T-cell (primary cell): Measurements from ENCODE around the gene POLA1. TPM values are rescaled to one million over a fixed set of nuclear protein-coding genes. Genes with fewer than 3 reads are reported as not detected.

Experiments
- ATAC-seq, 4 experiments: fragments of 200-7000 bp in 3 of 4; fragments of 150-1000 bp in 1 of 4; cut with Tn5 transposase; replicated peaks in 1 of 4; 1 replicate in 3 of 4; 2 replicates in 1 of 4; pipeline ENCODE4 v1.10.0; 2021; ENCODE audit warnings: moderate library complexity in 3 of 4, mild to moderate bottlenecking in 2 of 4, moderate number of reproducible peaks in 1 of 4
- CTCF ChIA-PET, 2 donors: fragments of 300-600 bp; sonication (Branson Sonifier 250); formaldehyde crosslinking; loops; one replicate each; lab custom pipeline; 2022; ENCODE audit warnings: antibody characterized with exemption in 2 of 2; lab: Charles Lee
- POLR2A ChIA-PET, 2 donors: fragments of 300-600 bp; sonication (Branson Sonifier 250); formaldehyde crosslinking; loops; one replicate each; lab custom pipeline; 2022; ENCODE audit warnings: antibody characterized with exemption in 2 of 2; lab: Charles Lee
- DNase-seq, 35 experiments: peaks; one replicate each; pipeline versions ENCODE4 v3.0.0 to v3.0.0-alpha.2; 2013 to 2023
- H3K27ac ChIP-seq: one replicate; pipeline ENCODE4 v1.5.1; 2013; ENCODE audit warnings: low read length
- H3K27me3 ChIP-seq, 2 experiments: replicated peaks in 1 of 2; 1 replicate in 1 of 2; 2 replicates in 1 of 2; pipeline versions ENCODE4 v1.6.1 to v1.7.0; 2013; ENCODE audit warnings: low read length in 1 of 2, mixed read lengths in 1 of 2; ENCODE audit not compliant: control insufficient read depth in 2 of 2, insufficient read depth in 2 of 2; ENCODE audit errors: extremely low read depth in 1 of 2
- H3K36me3 ChIP-seq, 2 donors: 1 replicate in 1 of 2; 2 replicates in 1 of 2; pipeline versions ENCODE4 v1.6.1 to v1.7.0; 2013; ENCODE audit warnings: low read length in 1 of 2; ENCODE audit not compliant: control insufficient read depth in 2 of 2, insufficient read depth in 1 of 2; ENCODE audit errors: extremely low read depth in 1 of 2
- H3K4me1 ChIP-seq, 2 experiments: 1 replicate in 1 of 2; 2 replicates in 1 of 2; pipeline versions ENCODE4 v1.6.1 to v1.7.0; 2013; ENCODE audit warnings: low read length in 2 of 2, mixed read lengths in 1 of 2; ENCODE audit not compliant: insufficient read depth in 2 of 2, control insufficient read depth in 1 of 2; ENCODE audit errors: extremely low read depth in 1 of 2
- H3K4me3 ChIP-seq, 2 donors: 1 replicate in 1 of 2; 2 replicates in 1 of 2; pipeline versions ENCODE4 v1.5.1 to v1.7.0; 2013; ENCODE audit warnings: mild to moderate bottlenecking in 2 of 2, low read length in 1 of 2, moderate library complexity in 1 of 2; ENCODE audit not compliant: control insufficient read depth in 1 of 2; ENCODE audit errors: extremely low read depth in 1 of 2
- H3K9me3 ChIP-seq: 2 replicates; pipeline ENCODE4 v1.7.0; 2013
- H3K27ac Mint-ChIP-seq, 2 donors: one replicate each; pipeline ENCODE4 v1.8.0; 2020 to 2021; ENCODE audit warnings: mild to moderate bottlenecking in 2 of 2, mixed read lengths in 2 of 2
- H3K27me3 Mint-ChIP-seq, 2 donors: one replicate each; pipeline ENCODE4 v1.8.0; 2021 to 2022; ENCODE audit warnings: mixed read lengths in 2 of 2
- H3K36me3 Mint-ChIP-seq: one replicate; pipeline ENCODE4 v1.8.0; 2021; ENCODE audit warnings: mixed read lengths
- H3K4me1 Mint-ChIP-seq, 3 donors: one replicate each; pipeline ENCODE4 v1.8.0; 2020 to 2022; ENCODE audit warnings: mixed read lengths in 3 of 3, mild to moderate bottlenecking in 1 of 3
- H3K4me3 Mint-ChIP-seq, 3 donors: one replicate each; pipeline ENCODE4 v1.8.0; 2020 to 2022; ENCODE audit warnings: mild to moderate bottlenecking in 3 of 3, mixed read lengths in 3 of 3, moderate library complexity in 3 of 3
- H3K9me3 Mint-ChIP-seq, 3 donors: one replicate each; pipeline ENCODE4 v1.8.0; 2020 to 2022; ENCODE audit warnings: mixed read lengths in 3 of 3
- WGBS: methylation state at CpG from one replicate; pipeline ENCODE4 v1.1.5; 2013; ENCODE audit warnings: missing lambda C conversion rate; ENCODE audit not compliant: insufficient coverage; 5-methylcytosine and 5-hydroxymethylcytosine counted together
- total RNA-seq, 35 experiments: library from RNA in 6 of 35; stranded (reverse) in 6 of 35; fragments of 120-200 nt in 1 of 35; gene quantifications; one replicate each; pipeline versions ENCODE4 v1.2.1 to v1.2.4 and lab custom pipeline; 2013 to 2026

Gene POLA1
- total RNA-seq, 5 donors from 2014 or later (not counting 1 experiment from before 2014, with no cell fraction given): 6.1 to 9.9 (median 6.7) TPM

GRCh38 chrX:24851289-24851688, 157.6 kb downstream of the POLA1 start:
- H3K36me3 Mint-ChIP-seq: peaks cover 20% of the 10 kb centered on the region
- H3K4me1 Mint-ChIP-seq: no peaks in the 10 kb centered on the region
- ATAC-seq: no peak
- ChIA-PET CTCF (interaction anchor here (0.6 to 1.2 kb wide), 2 partner anchors 13 to 34 kb away, joined by 3 to 8 read pairs; no protein-coding TSS in a partner anchor), POLR2A (no interaction called here)
- H3K9me3 ChIP-seq: no peaks in the 10 kb centered on the region
- no peak for DNase-seq
- no peak overlapping the region for H3K27ac Mint-ChIP-seq
- no peak overlapping the region for H3K27ac ChIP-seq
- no peaks in the 10 kb centered on the region for H3K27me3 ChIP-seq
- H3K27me3 Mint-ChIP-seq: no peaks in the 10 kb centered on the region
- peaks cover 0 to 2% of the 10 kb centered on the region in 2 donors for H3K36me3 ChIP-seq
- no peak overlapping the region for H3K4me3 Mint-ChIP-seq
- 100% methylated on average over 3 of the region's 6 CpGs for WGBS
- no peaks in the 10 kb centered on the region for H3K9me3 Mint-ChIP-seq
- H3K4me1 ChIP-seq: no peaks in the 10 kb centered on the region
- H3K4me3 ChIP-seq: no peak overlapping the region

- no peak for ATAC-seq
- ChIA-PET POLR2A (no interaction called here), CTCF (interaction anchor here in 1 of 2 donors (0.6 kb wide), 2 partner anchors 12 to 34 kb away, joined by 3 to 8 read pairs; no protein-coding TSS in a partner anchor)
These were observed 158.1 kb downstream of the POLA1 start for GRCh38 chrX:24851780-24852179.

GRCh38 chrX:24858004-24858746, 164.5 kb downstream of the POLA1 start:
- ATAC-seq (no peak), DNase-seq (no peak)
- peaks cover 0 to 4% (median 0%) of the 10 kb centered on the region in 3 donors for H3K9me3 Mint-ChIP-seq
- Histone ChIP-seq H3K4me3 (no peak overlapping the region), H3K4me1 (no peaks in the 10 kb centered on the region), H3K27ac (no peak overlapping the region), H3K36me3 (no peaks in the 10 kb centered on the region), H3K27me3 (no peaks in the 10 kb centered on the region), H3K9me3 (no peaks in the 10 kb centered on the region)
- no peaks in the 10 kb centered on the region for H3K4me1 Mint-ChIP-seq
- no peak overlapping the region for H3K27ac Mint-ChIP-seq
- H3K4me3 Mint-ChIP-seq: no peak overlapping the region
- H3K27me3 Mint-ChIP-seq: no peaks in the 10 kb centered on the region
- CTCF ChIA-PET: no interaction called here
- peaks cover 11% of the 10 kb centered on the region for H3K36me3 Mint-ChIP-seq
- WGBS: no CpG with 5 or more reads among the region's 4 CpGs
- POLR2A ChIA-PET: no interaction called here

More at GRCh38 chrX:24851780-24852179, 158.1 kb downstream of the POLA1 start:
- Histone ChIP-seq H3K27ac (no peak overlapping the region), H3K4me1 (no peaks in the 10 kb centered on the region), H3K9me3 (no peaks in the 10 kb centered on the region), H3K36me3 (peaks cover 0 to 2% of the 10 kb centered on the region in 2 donors), H3K4me3 (no peak overlapping the region), H3K27me3 (no peaks in the 10 kb centered on the region)
- DNase-seq: no peak
- WGBS: no CpG with 5 or more reads among the region's 4 CpGs
- Mint-ChIP-seq H3K4me3 (no peak overlapping the region), H3K4me1 (no peaks in the 10 kb centered on the region), H3K27me3 (no peaks in the 10 kb centered on the region), H3K27ac (no peak overlapping the region), H3K36me3 (peaks cover 20% of the 10 kb centered on the region), H3K9me3 (no peaks in the 10 kb centered on the region)

GRCh38 chrX:24859211-24859841, 165.6 kb downstream of the POLA1 start:
- Mint-ChIP-seq H3K9me3 (peaks cover 0 to 4% (median 0%) of the 10 kb centered on the region in 3 donors), H3K4me3 (no peak overlapping the region), H3K4me1 (no peaks in the 10 kb centered on the region), H3K27me3 (peaks cover 0 to 4% of the 10 kb centered on the region in 2 donors), H3K27ac (no peak overlapping the region), H3K36me3 (peaks cover 11% of the 10 kb centered on the region)
- H3K27ac ChIP-seq: no peak overlapping the region
- H3K9me3 ChIP-seq: no peaks in the 10 kb centered on the region
- H3K4me3 ChIP-seq: no peak overlapping the region
- ChIA-PET CTCF (no interaction called here), POLR2A (no interaction called here)
- H3K4me1 ChIP-seq: no peaks in the 10 kb centered on the region
- no peak for ATAC-seq
- H3K36me3 ChIP-seq: no peaks in the 10 kb centered on the region
- H3K27me3 ChIP-seq: no peaks in the 10 kb centered on the region
- no peak for DNase-seq
- WGBS: 93% methylated on average over 3 of the region's 4 CpGs

- Histone ChIP-seq H3K9me3 (no peaks in the 10 kb centered on the region), H3K36me3 (no peaks in the 10 kb centered on the region), H3K4me3 (no peak overlapping the region), H3K27me3 (no peaks in the 10 kb centered on the region), H3K4me1 (no peaks in the 10 kb centered on the region), H3K27ac (no peak overlapping the region)
- ChIA-PET POLR2A (no interaction called here), CTCF (no interaction called here)
- Mint-ChIP-seq H3K27ac (no peak overlapping the region), H3K4me3 (no peak overlapping the region), H3K4me1 (no peaks in the 10 kb centered on the region), H3K36me3 (peaks cover 8% of the 10 kb centered on the region), H3K27me3 (peaks cover 0 to 4% of the 10 kb centered on the region in 2 donors), H3K9me3 (peaks cover 0 to 4% (median 0%) of the 10 kb centered on the region in 3 donors)
- DNase-seq: no peak
- ATAC-seq: no peak
These were observed 166.4 kb downstream of the POLA1 start for GRCh38 chrX:24860140-24860539.

- no peak overlapping the region for H3K4me3 Mint-ChIP-seq
- H3K27me3 ChIP-seq: no peaks in the 10 kb centered on the region
- no peaks in the 10 kb centered on the region for H3K4me1 Mint-ChIP-seq
- H3K36me3 ChIP-seq: no peaks in the 10 kb centered on the region
- POLR2A ChIA-PET: no interaction called here
- H3K36me3 Mint-ChIP-seq: peaks cover 10% of the 10 kb centered on the region
- H3K27ac ChIP-seq: no peak overlapping the region
- no peak overlapping the region for H3K4me3 ChIP-seq
- CTCF ChIA-PET: no interaction called here
- no peak for ATAC-seq
- DNase-seq: no peak
- H3K4me1 ChIP-seq: no peaks in the 10 kb centered on the region
- H3K9me3 ChIP-seq: no peaks in the 10 kb centered on the region
- no CpG with 5 or more reads among the region's 2 CpGs for WGBS
- no peak overlapping the region for H3K27ac Mint-ChIP-seq
- H3K27me3 Mint-ChIP-seq: peaks cover 0 to 4% of the 10 kb centered on the region in 2 donors
- peaks cover 0 to 4% (median 0%) of the 10 kb centered on the region in 3 donors for H3K9me3 Mint-ChIP-seq
These were observed 168.6 kb downstream of the POLA1 start for GRCh38 chrX:24862343-24862742.
